Hematopoietic multipotent progenitor cell treated with erythropoietin and hydrocortisone succinate and interleukin-3 and kit ligand, for 15 days (in vitro differentiated cells): ENCODE measurements around the gene FOXP1.
A peak's percentile ranks its signal among the peaks of the same experiment; 100 is the strongest.

ENCODE experiments used
- DNase-seq: peaks from one replicate; pipeline ENCODE4 v3.0.0-alpha.2; 2015; ENCODE audit warnings: low spot score

Gene FOXP1

GRCh38 chr3:71586810-71587242 lies 3.3 kb upstream of the FOXP1 start:
- no peak for DNase-seq

- DNase-seq = peak; percentile 66
Observed at GRCh38 chr3:71585887-71586809, 2.6 kb upstream of the FOXP1 start.

GRCh38 chr3:71585131-71585530 lies 1.6 kb upstream of the FOXP1 start:
- DNase-seq = peak; percentile 32

GRCh38 chr3:71584394-71585011 lies 975 bp upstream of the FOXP1 start:
- peak; percentile 70 for DNase-seq

GRCh38 chr3:71582612-71583565 lies 639 bp downstream of the FOXP1 start:
- DNase-seq = peak; percentile 64

GRCh38 chr3:71582036-71582611 lies 1.4 kb downstream of the FOXP1 start:
- peak; percentile 30 for DNase-seq

GRCh38 chr3:71581457-71582035 lies 2.0 kb downstream of the FOXP1 start:
- DNase-seq = no peak

GRCh38 chr3:71580636-71581456 lies 2.7 kb downstream of the FOXP1 start:
- no peak for DNase-seq

GRCh38 chr3:71579935-71580406 lies 3.6 kb downstream of the FOXP1 start:
- DNase-seq = peak; percentile 33

GRCh38 chr3:71579326-71579934 lies 4.1 kb downstream of the FOXP1 start:
- DNase-seq = no peak

GRCh38 chr3:71578054-71578751 lies 5.3 kb downstream of the FOXP1 start:
- no peak for DNase-seq

GRCh38 chr3:71577011-71577410 lies 6.5 kb downstream of the FOXP1 start:
- no peak for DNase-seq

- no peak for DNase-seq
Observed at GRCh38 chr3:71575433-71575832, 8.1 kb downstream of the FOXP1 start.

GRCh38 chr3:71573181-71573580 lies 10.3 kb downstream of the FOXP1 start:
- DNase-seq = no peak

GRCh38 chr3:71570546-71570945 lies 13.0 kb downstream of the FOXP1 start:
- no peak for DNase-seq

- no peak for DNase-seq
Observed at GRCh38 chr3:71568207-71568606, 15.3 kb downstream of the FOXP1 start.

GRCh38 chr3:71566776-71567175 lies 16.8 kb downstream of the FOXP1 start:
- no peak for DNase-seq

- no peak for DNase-seq
Observed at GRCh38 chr3:71565976-71566375, 17.6 kb downstream of the FOXP1 start.

GRCh38 chr3:71565316-71565715 lies 18.2 kb downstream of the FOXP1 start:
- DNase-seq = no peak
